HG03039 (cell line): Measurements from ENCODE around the gene NUTM2B.
"Not testable (repeated sequence)": the region's sequence is repeated elsewhere in the genome, so short reads cannot be mapped to it uniquely, and the experiment has no call there.

Experiments
- ATAC-seq: cut with Tn5 transposase; IDR thresholded peaks from one replicate; pipeline ENCODE4 v1.9.1; 2021; ENCODE audit warnings: mild to moderate bottlenecking, moderate library complexity; ENCODE audit not compliant: unreplicated experiment

NUTM2B gene

DNA sequence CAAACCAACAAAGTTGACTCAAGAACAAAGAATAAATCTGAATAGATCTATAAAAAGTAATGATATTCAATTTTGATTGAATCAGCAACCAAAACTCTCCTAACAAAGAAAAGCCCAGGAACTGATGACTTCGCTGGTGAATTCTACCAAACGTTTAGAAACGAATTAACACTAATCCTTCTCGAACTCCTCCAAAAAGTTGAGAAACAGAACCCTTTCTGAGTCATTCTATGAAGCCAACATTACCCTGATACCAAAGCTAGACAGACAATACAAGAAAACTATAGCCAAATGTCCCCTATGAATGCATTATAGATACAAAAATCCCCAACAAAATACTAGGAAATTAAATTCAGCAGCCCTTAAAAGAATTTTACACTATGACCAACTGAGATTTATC is 17.0 kb downstream of the NUTM2B start:
- not testable (repeated sequence) for ATAC-seq

GRCh38 chr10:79726620-79727019 is 23.6 kb downstream of the NUTM2B start:
- not testable (repeated sequence) for ATAC-seq

GRCh38 chr10:79744844-79745243 is 41.8 kb downstream of the NUTM2B start:
- ATAC-seq = not testable (repeated sequence)

- ATAC-seq = not testable (repeated sequence)
These were observed 45.5 kb downstream of the NUTM2B start for GRCh38 chr10:79748510-79748909.

DNA sequence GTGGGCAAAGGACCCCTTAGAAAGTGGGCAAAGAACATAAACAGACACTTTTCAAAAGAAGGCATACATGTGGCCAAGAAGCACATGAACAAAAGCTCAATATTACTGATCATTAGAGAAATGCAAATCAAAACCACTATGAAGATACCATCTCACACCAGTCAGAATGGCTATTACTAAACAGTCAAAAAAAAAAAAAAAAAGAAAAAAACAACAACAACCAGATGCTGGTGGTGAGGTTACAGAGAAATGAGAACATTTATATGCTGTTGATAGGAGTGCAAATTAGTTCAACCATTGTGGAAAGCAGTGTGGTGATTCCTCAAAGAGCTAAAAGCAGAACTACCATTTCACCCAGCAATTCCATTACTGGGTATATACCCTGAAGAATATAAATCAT is 50.6 kb downstream of the NUTM2B start:
- not testable (repeated sequence) for ATAC-seq

- ATAC-seq = not testable (repeated sequence)
These were observed 55.4 kb downstream of the NUTM2B start for GRCh38 chr10:79758297-79758993.
